NCI-H187 (cell line): ENCODE data around the gene PYGB.

Experiments
- DNase-seq, 2 experiments: peaks; one replicate each; lab custom pipeline; 2025; lab: John Stamatoyannopoulos, UW

The PYGB gene

DNA sequence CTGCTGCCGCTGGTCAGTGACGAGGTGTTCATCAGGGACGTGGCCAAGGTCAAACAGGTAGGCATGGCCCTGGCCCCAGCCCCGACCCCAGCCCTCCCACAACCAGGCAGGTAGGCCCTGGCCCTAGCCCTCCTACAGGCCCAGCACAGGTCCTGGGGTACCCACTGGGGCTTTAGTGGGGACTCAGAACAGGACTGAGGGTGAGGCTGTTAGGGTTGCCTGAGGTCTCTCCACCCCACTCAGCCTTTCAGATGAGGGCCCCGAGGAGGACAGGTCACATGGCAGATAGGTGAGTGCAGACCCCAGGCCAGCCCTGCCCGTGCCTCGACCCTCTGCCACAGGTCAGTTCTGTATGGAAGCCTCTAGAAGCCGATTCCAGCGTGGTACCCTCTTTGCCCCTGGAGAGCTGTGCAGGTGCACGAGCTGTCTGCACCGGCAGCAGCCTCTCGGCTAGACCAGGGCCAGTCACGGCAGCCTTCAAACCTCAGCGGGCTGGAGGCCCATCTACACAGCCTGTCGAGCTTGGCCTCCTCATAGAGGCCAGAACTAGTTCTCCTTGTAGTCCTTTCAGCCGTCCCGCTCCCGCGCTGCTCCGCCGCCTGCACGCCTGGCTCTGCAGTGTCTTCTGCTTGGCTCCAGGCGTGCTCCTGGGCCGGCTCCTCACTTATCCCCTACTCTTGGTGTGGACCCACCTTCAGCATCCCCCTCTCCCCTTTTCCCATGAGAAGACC lies 35.5 kb downstream of the PYGB start:
- no peak for DNase-seq

DNA sequence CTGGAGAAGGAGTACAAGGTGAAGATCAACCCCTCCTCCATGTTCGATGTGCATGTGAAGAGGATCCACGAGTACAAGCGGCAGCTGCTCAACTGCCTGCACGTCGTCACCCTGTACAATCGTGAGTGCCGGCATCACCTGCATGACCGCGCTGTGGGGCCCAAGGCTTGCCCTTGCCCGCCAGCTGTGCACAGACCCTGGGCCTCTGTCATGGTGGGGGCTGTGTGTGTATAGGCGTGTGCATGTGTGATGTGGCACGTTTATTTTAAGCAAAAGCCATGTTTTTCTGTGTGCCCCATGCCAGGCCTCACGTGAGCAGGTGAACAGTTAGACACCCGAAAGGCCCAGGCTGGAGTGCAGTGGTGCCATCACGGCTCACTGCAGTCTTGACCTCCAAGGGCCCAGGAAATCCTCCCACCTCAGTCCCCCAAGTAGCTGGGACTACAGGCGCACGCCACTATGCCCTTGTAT lies 36.3 kb downstream of the PYGB start:
- DNase-seq: no peak

DNA sequence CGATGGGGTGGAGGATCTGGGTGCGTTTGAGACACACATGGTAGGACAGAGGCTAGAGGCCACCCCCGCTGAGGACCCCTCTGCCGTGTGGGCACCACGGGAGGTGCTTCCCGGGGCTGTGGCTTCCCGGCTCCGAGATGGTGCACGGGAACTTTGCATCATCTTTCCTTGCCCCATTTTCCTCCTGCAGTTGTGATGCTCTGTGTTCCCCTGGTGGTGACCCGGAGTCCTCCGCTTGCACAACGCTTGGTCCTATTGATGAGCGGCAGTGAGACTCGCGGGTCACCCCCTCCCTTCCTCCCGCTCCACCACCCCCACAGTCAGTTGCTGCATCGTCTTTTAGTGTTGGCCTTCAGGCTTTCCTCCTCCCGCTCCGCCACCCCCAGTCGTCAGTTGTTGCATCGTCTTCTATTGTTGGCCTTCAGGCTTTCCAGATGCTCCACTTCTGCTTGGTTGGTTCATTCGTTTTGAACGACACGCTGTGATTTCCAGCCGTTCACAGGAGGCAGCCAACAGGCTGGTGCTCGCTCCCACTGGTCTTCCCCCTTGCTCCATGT lies 37.3 kb downstream of the PYGB start:
- no peak for DNase-seq

DNA sequence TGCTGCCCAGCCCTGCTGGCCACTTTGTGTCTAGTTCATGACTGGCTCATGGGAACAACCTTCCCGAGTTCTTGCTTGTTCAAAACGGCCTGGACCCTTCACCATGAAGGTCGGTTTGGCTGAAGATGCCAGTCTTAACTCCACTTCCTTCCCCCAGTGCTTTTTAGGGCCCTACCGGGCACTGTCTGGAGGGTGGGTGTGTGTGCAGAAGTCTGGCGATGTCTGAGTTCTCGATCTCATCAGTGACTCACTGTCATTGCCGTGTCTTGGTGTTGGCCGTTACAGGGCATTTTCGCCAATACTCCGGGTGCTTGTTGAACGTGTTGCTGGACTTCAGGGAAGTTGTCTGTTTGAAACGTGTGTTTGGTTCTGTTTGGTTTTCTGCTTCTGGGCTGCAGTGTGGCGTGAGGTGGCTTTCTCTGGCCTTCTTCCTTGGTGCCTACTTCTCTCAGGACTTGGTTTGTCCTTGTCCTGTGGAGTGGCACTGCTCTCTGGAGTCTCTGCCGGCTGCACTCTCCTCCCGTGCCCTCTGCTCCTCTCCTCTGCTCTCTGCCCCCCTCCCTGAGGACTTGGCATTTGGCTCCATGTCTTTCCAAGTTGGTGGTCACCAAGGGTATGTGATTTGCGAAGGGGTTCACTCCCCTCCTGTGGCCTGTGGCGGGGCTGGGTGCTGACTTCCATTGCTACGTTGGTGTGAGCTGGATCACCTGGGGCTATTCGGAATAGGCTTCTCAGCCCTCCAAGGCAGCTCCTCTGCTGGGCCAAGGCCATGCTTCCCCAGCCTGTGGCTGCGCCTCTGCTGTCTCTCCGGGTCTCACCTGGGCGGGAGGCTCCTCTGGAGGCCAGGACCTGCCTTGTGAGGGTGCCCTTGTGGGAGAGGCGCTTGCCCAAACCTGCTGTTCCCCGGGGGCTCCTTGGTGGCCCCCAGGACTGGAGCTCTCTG lies 38.2 kb downstream of the PYGB start:
- no peak for DNase-seq

DNA sequence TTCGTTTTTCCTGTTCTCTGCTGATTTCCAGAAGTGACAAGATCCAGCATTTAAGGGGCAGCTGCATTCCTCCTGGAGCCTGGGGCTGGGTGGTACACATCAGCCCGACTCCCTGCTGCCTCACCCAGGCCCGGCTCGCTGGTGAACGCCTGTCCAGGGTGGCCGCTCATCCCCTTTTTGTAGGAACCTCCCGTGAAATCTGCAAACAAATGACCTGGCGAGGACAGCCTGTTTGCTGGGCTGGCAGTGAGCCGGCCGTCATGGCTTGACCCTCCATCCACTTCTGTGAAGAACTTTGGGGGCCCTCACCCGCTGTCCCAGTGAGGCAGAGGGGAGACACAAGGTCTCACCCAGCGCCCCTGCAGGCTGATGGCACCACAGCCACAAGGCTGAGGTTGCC lies 39.0 kb downstream of the PYGB start:
- DNase-seq: no peak

DNA sequence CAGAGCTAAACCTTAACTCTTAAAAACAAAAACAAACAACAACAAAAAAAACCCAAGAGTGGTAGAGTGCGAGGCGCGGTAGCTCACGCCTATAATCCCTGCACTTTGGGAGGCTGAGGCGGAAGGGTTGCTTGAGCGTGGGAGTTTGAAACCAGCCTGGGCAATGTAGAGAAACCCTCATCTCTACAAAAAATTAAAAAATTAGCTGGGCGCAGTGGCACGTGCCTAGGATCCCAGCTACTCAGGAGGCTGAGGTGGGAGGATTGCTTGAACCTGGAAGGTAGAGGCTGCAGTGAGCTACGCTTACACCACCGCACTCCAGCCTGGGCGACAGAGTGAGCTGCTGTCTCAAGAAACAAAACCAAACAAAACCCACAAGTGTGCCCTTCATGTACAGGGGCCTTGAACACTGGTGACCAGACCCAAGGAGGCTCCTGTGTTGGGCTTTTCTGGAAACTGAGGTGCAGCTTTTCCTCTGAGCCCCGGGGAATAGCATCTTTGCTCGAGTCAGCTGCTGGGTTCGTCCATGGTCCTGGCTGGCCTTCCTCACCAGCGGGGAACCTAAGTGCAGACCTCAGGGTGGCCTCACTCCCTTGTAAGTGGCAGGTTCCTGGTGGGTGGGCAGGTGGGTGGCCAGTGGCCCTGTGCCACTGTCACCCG lies 39.9 kb downstream of the PYGB start:
- DNase-seq: no peak

DNA sequence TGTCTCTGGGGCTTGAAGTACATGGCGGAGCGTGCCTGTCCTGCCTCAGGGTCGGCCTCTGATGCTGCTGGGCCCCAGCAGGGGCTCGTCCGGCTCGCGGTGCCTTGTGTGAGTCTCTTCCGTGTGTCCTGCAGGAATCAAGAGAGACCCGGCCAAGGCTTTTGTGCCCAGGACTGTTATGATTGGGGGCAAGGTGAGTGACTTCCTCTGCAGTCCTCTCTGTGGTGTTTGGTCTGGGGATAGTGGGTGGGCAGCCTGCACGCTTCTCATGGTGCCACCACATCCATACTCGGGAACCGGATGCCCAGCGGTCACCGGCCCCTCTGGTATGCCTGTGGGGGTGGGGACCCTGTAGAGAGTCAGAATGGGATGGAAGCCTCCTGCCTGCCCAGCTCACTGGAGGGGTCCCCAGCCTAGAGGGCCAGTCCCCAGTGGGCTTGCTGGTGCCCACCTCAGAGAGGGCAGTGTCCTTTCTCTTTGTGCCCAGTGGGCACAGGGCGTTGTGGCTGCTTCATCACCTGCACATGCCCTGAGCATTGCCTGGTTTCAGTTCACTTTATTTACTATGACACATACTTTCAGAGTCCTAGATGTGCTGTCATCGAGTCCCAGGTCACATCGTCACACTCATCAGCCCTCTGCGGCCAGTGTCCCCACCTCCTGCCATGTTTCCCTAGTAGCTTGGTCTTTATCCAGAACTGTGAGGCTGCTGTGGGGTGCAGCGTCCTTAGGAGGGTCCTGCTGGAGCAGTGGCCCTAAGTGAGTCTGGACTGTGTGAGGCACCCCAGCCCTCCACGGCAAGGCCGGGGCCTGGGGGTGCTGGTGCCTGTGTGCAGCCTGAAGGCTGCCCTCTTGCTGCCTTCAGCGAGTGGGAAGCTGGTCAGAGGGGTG lies 40.7 kb downstream of the PYGB start:
- no peak for DNase-seq

DNA sequence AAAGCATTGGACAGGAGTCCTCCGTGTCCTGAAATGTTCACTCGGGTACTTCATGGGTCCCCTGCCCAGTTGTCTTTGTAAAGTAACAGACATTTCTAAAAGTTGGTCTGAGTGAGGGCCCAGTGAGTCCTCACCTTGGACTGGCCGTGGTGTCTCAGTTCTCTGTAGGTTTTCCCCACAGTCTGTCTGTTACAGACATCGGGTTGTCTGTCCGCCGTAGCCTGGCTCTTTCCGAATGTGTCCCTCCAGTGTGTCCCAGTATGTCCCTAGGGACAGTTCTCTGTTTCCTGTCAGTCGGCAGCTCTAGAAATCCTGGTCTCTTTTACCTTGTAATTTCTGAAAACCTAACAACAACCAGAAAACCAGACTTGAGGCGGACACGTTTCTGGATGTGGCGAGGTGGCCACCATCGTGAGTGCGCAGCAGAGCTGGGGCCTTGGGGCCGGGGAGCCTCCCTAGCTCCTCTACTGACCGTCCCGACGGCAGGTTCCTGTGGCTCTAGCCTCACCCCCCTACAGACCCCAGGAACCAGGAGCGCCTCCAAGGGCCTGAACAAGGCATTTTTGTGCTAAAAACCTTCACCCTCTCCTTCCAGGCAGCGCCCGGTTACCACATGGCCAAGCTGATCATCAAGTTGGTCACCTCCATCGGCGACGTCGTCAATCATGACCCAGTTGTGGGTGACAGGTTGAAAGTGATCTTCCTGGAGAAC lies 42.2 kb downstream of the PYGB start:
- DNase-seq: no peak

DNA sequence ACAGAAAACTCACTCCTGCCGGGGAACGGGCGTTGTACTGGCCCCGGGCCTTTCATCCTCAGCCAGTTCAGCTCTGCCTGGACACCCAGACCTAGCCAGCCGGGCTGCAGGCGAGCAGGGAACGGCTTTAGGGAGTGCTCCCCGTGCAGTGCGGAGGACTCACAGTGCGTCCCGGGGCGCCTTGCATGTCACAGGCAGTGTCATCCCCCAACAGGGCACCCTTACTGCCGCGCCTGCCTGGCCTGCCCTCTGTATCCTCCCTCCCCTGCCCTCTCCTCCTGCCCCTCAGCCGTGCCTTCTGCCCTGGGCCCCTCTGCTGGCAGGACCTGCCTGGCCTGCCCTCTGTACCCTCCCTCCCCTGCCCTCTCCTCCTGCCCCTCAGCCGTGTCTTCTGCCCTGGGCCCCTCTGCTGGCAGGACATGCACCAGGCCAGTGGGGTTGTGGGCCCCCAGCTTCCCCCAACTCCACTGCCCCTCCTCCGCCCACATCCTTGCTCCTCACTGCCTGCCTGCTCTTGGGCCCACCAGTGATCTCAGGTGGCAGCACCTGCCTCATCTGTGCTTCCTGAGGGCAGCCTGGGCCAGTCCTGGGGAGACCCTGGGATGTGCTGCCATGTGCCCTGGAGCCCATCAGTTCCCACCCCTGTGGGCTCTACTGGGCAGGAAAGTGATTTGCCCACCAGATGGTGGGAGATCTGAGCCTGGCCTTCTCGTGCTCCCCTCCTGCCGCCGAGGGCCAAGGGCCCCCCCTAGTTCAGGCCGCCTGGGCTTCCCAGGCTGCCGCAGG lies 43.0 kb downstream of the PYGB start:
- no peak for DNase-seq

DNA sequence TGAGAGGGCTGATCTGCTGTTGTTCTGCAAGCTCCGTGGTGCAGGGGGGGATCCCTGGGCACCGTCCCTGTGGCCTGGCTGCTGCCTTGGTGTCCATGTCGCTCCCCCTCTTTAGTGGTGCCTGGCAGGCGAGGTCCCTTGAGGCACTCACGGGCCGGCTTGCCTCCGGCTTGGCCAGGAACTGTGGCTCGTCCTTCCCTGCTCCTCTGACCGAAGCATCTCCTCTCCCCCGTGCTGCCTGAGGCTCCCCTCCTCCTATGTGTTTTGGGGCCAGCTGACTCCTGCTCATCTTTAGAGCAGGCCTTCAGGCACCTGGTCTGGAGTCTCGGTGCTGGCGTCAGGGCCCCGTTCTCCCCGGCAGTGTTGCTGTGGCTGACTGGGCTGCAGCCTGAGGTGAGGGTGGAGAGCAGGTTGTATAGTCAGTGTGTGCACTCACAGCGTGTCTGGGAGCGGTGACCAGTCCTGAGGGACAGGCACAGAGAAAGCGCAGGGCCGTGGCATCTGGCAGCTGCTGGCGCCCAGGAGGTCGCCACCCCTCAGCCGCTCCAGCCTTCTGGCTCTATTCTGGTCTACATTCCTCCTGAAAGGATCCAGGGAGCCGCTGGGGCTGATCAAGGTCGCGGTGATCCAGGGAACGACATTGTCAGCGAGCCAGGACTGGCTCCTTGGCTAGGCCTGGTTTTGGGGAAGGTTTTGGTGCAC lies 43.7 kb downstream of the PYGB start:
- DNase-seq: no peak

DNA sequence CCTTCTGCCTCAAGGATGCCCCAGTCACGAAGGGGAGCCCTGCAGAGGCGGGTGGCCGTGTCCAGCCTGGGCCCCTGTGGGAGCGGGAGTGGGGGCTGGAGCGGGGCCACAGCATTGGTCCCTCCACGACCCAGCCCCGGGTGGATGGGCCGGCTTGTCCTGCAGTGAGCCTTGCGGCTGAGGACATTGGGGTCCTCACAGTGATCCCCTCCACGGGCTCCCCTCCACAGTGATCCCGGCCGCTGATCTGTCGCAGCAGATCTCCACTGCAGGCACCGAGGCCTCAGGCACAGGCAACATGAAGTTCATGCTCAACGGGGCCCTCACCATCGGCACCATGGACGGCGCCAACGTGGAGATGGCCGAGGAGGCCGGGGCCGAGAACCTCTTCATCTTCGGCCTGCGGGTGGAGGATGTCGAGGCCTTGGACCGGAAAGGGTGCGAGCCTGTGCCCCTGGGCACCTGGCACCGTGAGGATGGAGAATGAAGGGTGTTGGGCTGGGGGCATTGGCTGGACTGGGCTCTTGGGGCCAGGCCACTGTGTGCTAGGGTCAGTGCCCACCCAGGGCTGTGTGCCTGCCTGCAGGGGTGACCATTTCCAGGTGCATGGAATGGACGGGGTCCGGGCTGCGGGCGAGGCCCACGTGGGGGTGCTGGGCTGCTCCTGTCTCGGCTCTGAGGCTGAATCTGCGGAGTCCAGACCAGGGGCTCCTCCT lies 44.4 kb downstream of the PYGB start:
- no peak for DNase-seq

DNA sequence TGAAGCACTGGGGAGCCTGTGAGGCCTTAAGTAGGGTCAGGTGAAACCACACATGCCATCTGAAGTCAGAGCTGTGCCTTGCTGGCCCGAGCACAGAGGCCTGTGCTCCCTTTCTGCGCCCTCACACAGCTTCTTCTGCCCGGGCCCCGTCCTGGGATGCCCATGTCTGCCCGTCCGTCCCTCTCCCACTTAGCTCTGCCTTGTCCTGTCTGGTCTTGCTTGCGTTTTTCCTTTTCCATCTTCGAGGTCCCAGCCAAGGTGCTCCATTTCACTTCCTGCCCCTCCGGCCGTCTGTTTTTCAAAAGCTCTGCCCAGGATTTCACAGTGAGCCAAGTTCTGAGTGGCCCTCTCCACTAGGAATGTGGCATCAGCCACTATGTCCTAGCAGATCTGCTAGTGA lies 45.6 kb downstream of the PYGB start:
- DNase-seq: no peak

DNA sequence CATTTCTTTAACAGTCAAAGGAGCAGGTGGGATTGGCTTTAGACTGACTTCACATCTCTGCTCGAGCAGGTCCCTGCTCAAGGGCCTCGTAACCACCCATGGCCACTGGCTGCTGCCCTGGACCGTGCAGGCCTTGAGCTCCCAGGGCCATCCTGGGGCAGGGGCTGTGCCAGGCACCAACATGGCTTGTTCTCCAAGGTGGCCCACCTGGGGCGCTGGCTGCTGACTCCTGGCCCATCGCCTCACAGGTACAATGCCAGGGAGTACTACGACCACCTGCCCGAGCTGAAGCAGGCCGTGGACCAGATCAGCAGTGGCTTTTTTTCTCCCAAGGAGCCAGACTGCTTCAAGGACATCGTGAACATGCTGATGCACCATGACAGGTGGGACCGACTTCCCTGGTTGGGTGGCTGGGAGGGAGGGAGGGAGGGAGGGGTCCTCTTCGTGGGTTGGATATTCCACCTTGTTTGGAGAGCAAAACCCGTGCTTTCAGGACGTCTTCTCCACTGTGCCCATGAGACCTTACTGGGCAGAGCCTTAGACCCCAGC lies 46.1 kb downstream of the PYGB start:
- DNase-seq: no peak

DNA sequence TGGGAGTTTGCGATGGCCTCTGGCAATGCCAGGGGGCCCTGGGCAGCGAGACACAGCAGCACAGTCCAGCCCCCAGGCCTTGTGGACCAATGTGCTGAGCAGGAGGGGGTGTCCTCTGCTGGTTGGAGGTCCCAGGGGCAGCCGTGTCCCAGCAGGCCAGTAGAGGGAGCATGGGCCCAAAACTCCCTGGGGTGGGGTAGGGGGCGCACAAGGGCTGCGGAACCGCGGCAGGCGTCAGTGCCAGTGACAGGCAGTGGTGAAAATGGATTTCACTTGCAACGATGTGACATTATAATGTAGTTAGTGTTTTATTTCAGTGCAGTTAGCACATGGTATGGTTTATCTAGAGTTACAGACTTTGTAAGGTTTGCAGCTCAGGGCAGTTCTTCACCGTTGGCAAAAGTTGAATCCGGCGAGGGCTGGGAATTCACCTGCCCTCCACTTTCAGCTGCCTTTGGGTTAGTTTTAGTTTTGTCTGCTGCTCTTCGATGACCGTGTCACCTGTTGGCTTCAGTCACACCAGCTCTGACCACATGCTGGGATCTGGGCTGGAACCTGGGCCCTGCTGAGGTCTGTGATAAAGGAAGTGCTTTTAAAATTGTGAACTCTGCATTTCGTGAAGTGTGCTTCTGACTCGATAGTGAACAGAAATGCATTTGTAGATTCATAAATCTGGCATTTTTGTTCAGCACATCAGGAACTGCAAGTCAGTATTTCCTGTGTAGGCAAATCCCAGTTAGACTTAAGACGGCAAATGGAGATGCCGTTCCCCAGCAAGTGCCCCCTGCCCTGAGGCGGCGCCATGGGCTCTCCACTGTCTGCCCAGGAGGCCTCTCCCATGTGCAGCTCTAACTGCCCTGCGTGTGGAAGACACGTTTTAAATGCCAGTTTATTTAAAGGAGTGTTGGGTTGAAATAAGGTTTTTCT lies 46.8 kb downstream of the PYGB start:
- DNase-seq: no peak

DNA sequence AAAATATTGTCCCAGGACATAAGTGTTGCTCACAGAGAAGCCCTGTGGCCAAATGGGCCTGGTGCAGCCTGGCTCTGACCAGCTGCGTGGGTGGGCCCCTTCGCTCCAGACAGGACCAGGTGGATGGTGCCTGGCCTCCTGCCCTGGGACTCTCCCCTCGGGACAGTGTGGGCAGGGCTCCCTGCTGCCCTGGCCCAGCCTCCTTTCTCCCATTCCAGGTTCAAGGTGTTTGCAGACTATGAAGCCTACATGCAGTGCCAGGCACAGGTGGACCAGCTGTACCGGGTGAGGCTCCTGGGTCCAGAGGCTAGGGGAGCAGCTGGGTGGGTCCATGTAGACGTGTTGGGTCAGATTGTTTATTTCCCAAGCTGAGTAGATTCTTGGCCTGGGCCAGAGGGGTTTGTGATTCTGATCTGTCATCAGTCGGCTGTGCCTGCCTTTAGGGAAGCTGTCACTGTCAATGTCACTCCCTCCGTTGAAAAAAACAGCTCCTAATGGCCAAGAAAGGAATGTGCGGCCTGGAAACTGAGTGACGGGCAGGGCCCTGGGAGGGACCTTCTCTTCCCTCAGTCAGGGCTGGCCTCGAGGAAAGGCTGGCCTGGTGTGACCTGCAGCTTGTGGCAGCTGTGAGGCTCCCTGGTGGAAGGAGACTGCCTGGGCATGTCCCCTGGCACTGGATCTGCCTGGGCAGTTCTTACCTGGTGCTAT lies 47.7 kb downstream of the PYGB start:
- DNase-seq: no peak
